Stimulated activated CD8-positive, alpha-beta memory T cell treated with anti-CD3 and anti-CD28 coated beads, Interleukin-2, amount 100 ng/mL, for 48 hours (primary cell): Measurements from ENCODE around the gene HOMER3.

ENCODE experiments used
- DNase-seq, 2 donors: peaks; one replicate each; pipeline ENCODE4 v3.0.0-alpha.2; 2020; ENCODE audit warnings: low read depth in 2 of 2

HOMER3 gene

DNA sequence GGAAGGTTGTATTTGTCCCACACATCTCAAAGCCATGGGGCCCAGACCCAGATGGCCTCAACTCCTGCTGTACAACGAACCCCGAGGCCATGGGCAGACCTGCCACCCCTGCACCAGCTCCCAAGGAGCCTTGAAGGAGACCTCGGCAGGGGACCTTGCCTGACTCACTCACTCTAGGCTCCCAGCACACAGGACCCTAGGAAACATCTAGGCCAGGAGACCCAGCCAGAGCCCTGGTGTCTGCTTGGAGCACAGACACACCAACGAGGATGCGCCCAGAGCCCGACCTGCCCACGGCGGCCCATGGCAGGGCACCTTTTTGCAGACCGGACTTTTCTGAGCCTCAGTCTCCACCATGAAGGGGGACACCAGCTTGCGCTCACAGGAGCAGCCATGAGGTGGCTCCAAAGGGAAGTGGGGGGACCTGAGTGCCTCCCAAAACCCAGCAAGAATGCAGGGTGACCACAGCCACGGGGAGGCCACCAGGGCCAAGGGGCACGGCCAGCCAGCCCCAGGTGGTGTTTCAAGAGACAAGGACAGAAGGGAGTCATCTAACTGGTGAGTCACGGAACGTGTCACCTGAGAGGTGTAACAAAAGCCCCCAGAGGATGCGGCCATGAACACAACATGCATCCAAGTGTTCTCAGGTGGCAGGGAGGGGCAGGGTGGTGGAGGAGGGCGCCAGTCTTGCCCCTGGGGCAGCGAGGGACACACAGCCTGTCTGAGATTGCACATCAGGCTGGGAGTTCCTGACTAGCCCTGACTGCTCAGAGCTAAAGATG, 40.1 kb downstream of the HOMER3 start:
- no peak for DNase-seq

DNA sequence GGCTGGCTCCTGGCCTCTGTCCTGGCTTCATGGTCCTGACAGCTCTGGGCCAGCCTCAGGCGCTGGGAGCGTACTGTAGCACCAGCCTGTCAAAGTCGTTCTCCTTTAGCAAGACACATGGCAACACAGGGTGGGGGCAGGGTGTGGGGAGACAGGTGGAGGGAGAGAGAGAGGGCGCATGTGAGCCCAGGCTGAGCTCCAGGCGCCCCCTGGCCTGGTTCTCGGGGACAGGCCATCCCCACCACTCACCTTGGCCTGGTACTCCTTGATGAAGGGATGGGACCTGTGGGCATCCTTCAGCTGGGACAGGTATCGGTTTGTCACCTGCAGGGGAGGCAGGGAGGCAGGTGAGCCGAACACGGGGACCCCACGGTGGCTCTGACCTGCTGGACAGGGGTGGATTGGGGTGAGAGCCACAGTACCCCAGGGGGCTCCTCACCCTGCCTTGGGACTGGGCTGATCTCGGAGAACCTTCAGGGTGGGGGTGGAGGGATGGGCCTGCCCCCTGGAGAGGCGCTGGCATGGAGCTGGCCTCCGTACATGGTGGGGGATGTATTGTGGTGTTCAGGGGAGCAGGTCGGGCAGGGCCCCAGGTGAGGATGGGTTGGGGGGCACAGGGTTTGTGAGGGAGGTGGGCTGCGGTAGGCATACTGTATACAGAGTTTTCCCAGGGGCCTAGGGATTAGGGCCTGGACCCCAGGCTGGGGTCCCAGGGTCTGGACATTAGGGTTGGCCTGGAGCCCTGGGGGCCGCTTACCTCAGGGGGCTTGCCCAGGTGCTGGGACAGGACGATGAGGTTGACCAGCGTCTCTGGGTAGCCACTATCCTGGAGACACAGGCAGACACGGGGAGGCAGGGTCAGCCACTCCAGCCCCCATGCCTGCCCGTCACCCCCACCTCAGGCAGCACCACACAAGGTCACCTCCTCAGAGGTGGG, 41.1 kb downstream of the HOMER3 start:
- no peak for DNase-seq

DNA sequence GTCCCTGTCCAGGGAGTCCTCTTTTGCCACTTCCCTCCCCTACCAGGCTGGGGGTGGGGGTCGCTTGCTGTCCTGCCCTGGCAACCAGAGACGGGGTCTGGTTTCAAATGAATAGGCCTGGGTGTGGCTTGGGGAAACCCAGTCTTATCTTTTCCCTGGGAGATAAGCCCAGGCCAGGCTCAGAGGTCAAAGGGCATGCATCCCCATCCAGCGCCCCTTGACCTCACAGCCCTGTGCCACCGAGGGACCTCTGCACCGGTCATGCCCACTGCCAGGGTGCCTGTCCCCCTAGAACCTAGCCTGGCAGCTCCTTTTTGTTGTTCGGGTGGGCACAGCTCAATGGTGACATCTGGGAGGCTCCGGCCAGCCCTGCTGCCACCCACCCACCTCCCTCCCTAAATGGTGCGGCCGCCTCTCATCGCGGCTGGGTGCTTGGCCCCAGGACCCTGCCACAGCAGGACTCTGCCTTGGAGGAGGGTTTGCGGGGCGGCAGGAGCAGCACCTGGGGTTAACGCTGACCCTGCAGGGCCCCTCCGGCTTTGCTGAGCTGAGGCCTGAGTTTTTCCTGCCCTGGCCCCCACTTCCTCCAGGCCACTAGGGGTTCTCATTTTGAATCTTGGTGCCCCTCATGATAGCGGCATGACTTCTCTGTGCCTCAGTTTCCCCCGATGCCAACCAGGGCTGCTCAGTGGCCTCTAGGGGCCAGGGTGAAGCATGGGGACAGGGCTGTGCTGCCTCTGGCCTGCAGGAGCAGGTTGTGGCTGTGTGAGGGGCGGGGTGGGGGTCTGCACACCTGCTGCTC, 42.2 kb downstream of the HOMER3 start:
- no peak for DNase-seq

DNA sequence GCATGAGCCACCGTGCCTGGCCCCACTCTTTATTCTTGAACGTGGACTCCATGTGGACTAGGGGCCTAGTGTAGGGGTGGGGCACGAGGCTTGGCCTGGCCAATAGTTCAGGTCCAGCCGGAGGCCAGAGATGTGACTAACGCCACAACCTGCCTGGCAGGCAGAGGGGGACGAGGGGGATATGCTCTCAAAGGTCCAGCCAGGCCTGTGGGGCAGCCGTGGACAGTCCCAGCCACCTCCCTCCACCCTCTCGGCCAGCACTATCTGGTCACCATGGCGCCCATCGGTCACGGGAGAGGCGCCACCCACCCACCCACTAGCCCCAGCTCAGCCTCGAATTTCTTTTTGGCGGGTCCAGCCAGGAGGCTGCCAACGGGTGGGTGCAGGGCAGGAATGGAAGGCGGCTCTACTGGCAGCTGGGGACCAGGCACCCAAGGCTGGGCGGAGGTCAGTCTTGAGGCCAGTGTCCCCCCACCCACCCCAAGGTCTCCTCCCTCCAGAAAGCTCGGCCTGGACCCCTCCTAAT, 42.9 kb downstream of the HOMER3 start:
- DNase-seq, result no peak

DNA sequence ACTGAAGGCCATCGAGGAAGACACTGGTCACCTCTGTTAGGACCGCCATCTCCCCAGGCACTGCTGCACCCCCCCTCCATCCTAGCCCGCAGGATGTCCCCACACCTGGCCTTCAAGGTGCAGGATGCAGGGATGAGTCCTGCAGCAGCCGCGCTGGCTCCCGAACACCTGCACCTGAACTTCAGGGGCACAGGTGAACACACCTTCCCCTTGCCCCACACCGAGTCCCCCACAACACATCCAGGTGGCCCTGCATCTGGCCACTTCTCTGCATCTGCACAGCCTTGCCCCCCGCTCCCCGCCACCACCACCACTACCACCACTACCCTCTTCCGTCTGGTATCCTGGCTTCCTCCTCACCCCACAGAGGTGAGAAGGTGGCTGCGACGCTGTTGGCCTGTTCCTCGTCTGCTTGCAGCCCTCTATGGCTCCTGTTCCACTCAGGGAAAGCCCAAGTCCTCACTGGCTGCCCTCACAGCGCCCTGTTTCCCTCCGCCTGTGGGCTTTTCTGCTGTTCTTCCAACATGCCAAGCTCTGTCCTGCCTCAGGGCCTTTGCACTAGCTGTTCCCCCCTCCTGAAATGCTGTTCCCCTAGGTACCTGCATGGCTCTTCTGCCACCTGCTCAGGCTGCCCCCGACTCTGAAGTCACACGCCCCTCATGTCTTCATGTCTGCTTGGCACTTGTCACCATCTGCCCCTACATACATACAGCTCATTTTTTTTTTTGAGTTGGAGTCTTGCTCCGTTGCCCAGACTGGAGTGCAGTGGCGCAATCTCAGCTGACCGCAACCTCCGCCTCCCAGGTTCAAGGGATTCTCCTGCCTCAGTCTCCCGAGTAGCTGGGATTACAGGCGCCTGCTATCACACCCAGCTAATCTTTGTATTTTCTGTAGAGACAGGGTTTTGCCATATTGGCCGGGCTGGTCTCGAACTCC, 43.7 kb downstream of the HOMER3 start:
- no peak for DNase-seq

DNA sequence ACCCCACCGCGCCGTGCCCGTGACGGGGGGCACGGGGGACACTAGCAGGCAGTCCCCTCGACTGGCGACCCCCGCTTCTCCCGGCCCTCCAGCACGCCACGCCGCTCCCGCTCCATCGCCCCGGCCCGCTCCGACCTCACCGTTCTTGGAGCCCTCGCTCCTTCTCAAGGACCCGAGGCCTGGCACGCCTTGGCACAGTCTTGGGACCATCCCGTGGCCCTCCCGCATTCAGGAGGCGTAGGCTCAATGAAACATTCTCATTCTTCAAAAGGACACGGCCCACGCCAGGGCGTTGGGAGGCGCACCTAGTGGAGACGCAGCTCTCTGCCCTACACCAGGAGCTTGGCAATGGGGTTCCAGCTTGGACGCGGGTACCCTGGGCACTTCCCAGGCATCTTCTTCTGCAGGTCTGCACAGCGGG, 44.6 kb downstream of the HOMER3 start:
- DNase-seq, result no peak

DNA sequence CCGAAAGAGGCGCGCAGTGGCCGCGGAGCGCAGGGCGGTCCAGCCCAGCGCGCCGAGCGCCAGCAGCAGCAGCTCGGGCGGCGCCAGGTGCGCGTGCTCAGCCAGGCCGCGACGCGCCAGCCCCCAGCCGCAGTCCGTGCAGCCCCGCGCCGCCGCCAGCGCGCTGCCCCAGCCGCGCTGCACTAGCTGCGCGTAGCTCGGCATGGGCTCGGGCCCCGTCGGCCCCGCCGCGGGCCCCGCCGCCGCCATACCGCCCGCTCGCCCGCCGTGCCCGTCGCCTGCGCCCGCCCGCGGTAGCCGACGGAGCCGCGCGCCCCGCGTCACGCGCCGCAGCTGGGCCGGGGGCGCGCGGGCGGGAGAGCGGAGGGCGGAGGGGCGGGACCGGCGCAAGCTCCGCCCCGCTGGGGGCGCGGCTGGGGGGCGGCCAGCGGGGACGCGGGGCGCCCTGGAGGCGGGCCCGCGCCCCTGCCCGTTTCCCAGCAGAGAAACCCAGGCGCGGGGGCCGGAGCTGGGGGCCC, 45.1 kb downstream of the HOMER3 start, which contains the start of gene CERS1:
Gene CERS1 (minus strand): TSS at position 335 of the 518 bp plus-strand sequence. CDS start 86 bp downstream, at position 249.
- no peak for DNase-seq

DNA sequence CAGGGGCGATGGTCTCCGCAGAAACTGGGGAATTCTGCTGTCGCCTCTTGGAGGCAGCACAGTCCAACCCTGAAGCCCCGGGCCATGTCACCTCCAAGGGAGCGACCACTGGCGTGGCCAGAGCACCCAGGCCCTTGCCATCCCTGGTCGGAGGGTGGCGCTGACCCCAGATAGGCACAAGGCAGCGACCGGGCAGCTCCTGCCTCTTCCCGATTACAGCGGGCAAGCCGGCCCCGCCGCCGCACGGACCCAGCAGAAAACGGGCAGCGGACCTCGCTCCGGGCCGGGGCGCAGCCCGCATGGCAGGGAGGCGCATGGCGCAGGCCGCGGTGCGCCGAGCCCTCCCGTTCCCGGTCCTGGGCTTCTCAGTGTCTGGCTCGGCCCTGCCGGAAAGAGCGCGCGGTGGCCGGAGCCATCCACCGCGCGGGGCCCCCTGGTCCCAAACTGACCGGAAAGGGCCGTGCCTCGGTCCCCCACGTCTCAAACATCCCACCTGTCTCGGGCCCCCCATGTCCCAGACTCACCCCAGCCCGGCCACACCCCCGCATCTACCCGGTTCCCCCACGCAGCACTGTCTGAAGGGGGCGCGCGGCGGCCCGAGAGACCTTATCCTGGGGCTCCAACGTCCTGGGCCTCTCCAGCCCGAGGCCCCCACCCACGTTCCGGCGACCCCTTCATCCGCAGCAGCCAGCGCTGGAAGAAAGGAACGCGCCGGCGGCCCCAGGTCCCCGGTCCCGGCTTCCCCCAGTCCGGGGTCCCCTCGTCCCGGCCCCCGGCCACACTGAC, 45.8 kb downstream of the HOMER3 start:
- no peak for DNase-seq

DNA sequence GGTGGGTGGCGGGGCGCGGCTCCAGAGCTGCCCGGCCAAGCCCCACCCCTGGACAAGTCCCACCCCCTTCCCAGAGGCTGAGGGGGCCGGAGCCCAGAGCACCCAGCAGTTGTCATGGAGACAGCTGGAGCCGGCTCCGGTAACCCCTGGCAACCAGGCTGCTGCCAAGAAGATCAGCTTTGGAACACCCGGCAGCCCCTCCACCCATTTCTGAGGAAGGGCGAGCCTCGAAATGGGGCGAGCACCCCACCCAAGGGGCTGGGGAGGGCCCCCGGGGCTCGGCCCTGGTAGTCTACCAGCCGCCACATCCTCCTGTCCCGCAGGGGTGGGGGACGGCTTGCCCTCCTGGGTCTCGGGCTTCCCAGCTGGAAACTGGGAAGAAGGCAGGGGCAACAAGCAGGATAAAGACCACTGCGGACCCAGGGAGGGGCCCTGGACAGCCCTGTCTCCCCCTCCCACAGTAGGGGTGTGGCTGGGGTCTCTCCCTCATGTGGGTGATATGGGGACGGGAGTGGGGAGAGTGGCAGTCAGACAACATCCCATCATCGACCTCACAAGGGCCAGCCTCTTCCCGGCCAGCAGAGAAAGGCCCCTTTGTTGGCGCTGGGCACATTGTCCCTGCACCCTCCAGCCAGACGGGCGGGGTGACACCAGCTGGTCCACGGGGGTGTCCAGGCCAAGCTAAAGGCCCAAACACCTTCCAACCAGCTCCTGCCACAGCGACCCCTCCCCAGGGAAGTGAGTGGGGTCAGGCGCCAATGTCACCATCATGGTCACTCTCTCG, 46.6 kb downstream of the HOMER3 start:
- no peak for DNase-seq

DNA sequence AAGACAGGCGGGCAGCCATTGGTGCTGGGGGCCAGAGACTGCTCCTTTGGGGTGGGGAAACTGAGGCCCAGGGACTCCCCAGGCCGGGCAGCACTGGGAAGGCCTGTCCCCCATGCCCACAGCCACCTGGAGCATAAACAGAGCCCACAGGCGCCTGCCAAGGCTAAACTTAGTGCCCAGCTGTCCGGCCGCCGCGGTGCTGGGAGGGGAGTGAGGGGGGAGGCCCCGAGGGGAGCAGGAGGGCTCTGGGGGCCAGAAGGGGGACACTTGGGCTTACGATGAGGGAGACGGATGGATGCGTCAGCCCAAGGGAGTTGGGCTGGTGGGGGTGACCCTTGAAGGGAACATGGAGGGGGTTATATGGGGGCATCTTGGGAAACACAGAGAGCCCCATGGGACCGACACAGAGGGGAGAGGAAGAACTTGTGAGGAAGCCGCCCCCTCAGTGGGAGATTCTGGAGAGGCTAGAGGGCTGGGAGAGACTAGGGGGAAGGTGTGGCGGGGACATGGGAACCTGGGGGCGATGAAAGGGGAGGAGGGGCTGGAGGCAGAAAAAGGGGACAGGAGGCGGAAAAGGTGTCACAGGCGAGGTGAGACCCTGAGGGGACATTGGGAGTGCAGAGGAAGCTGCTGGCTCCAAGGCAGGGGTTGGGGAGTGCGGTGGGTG, 47.3 kb downstream of the HOMER3 start:
- no peak for DNase-seq

DNA sequence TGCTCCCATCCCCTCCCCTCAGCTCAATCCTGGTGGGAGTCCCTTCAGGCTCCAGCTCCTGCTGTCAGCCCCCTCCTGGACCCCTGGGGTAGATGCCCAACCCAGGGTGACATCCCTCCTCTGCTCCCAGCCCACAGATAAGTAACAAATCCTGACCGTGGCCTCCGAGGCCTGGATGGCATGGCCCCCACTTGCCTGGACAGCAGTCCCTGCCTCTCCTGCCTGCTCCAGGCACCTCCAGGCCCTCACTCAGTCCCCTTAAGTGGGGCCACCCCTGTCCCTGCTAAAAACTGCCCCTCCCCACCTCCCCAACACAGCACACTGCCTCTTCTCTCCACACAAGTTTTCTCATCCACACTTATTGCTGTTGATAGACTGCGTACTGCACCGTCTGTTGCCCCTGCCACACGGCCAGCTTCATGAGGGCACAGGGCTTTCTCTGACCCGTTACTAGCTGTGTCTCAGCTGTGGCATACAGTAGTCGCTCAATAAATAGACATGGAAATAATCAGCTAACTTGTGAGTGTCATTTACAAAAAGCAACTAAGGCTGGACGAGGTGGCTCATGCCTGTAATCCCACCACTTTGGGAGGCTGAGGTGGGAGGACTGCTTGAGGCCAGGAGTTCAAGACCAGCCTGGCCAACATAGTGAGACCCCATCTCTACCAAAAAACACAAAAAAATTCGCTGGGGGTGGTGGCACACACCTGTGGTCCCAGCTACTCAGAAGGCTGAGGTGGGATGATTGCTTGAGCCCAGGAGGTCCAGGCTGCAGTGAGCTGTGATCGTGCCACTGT, 50.9 kb downstream of the HOMER3 start:
- no peak for DNase-seq

DNA sequence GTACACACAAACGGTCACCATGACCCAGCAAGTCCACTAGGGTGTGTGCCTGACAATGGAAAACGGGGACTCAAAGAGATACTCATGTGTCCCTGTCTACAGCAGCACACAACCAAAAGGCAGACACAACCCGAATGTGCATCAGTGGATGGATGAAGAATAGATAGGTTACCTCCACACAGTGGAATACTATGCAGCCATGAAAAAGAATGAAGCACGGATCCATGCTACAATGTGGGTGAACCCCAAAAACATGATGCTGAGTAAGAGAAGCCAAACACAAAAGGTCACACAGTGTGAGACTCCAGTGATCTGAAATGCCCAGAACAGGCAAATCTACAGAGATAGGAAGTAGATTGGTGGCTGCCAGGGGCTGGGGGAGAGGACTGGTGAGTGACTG, 54.0 kb downstream of the HOMER3 start:
- no peak for DNase-seq

DNA sequence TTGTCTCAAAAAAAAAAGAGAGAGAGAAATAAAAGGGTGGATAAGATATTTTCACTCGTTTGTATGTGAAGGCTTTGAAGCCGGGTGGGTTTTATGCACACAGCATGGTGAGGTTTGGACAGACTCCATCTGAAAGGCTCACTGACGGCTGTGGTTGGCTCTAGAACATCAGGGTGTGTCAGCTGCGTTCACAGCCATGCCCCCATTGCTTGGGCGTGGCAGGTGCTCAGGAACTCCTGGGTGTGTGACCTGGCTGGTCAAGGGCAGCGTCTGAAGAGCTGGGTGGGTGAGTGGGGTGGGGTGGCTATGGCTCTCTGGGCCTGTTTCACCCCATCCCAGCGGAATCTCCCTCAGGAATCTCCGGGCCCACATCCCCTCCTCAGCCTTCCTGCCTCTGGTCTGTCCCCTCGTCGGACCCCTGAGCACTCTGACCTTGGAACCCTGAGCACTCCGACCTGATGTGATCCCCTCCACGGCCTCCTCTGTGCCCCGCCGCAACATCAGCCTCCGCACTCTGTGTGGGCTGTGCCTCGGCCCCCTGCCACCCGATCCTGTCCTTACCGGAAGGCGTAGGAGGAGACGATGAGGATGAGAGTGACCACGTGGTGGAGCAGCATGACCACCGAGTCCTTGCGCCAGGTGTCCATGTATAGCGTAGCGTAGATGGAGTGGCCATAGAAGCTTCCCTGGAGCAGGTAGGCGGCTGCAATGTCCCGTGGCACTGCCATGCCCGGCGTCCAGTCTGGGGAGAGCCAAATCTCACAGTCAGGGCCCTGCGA, 57.3 kb downstream of the HOMER3 start:
- no peak for DNase-seq

DNA sequence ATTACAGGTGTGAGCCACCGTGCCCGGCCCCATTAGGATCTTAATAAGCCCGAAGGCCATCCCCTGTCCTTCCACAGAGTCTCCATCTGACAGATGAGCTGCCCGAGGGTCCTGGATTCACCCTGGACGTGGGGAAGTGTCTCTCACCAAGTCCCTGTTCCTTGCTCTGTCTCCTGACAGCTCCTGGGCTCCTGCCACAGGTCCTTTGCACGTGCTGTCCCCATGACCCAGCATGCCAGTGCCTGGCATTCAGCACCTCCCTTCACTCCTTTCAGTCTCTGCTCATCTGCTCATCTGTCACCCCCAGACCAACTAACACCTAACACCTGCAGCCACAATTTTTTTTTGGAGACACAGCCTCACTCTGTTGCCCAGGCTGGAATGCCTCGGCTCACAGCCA, 59.5 kb downstream of the HOMER3 start:
- no peak for DNase-seq

DNA sequence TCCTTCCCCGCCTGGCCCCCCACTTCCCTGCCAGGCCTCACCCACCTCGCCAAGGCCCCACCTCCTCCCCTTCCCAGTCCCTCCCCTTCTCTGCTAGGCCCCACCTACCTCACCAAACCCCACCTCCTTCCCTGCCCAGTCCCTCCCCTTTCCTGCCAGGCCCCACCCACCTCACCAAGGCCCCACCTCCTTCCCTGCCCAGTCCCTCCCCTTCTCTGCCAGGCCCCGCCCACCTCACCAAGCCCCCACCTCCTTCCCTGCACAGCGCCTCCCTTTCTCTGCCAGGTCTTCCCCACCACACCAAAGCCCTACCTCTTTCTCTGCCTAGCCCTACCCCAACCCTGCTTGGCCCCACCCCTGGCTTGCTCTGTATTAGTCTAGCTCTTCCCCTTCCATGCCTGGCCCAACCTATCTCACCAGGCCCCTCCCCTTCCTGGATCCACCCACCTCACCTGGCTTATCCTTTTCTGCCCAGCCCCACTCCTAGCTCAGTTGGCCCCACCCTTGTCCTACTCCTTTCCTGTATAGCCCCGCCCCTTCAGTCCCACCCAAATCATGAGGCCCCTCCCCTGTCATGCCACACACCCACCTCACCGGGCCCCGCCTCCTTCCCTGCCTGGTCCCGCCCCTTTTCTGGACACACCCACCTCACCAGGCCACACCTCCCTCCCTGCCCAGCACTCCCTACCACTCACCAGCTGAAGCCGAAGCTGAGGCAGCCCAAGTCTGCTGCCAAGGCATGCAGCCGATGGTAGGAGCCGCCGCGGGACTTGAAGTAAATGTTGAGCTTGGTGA, 61.2 kb downstream of the HOMER3 start:
- peak in 1 of 2 donors; percentile 30 for DNase-seq
